ENCODE data around the gene BACH1. TPM values are rescaled to one million over a fixed set of nuclear protein-coding genes. Genes with fewer than 3 reads are reported as not detected.

The BACH1 gene
- total and polyA plus RNA-seq, 2 of the 8 experiments (the other 6 are each of a cell fraction or from before 2014, with no cell fraction given), result 6.9 to 50.7 TPM

DNA sequence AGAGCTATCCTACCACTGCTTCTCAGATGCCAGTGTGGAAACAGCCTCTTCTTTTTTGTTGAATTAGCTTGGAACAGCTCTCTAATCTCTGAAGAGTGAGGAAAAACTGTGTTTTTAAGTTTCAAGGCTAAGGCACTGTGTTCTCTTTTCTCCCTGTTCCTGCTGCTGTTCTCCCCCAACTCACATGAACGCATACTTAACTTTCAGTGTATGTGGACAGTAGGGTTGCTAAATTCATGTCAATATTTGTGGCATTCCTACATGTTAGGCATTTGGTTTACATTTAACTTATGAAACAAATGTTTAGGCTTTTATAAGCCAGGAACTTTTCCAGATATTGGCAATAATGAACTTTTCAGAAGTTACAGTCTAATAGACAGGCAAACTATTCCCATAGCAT is 6.8 kb downstream of the BACH1 start:
- H3K9ac ChIP-seq (replicated peaks in 1 of 4; ENCODE audit: extremely low read depth in 1 of 4, low read depth in 3 of 4, low read length in 3 of 4), result no peak overlapping the region; a peak in 1 of 7 replicates

More for the DNA sequence above, 6.8 kb downstream of the BACH1 start:
- H3K18ac ChIP-seq (ENCODE audit: extremely low read depth, low read length), result no peak overlapping the region
- H3K23ac ChIP-seq (ENCODE audit: insufficient read length), result no peak overlapping the region
- WGBS, 2 experiments (ENCODE audit: extremely low coverage in 1 of 2, insufficient coverage in 1 of 2, insufficient read length in 1 of 2, insufficient replicate concordance in 2 of 2, low coverage in 1 of 2, low lambda C conversion rate in 2 of 2, missing lambda C conversion rate in 1 of 2), result 100% methylated on average over 1 of the region's 1 CpG; no CpG with 5 or more reads in 1 of the 2 experiments
- no peak overlapping the region for H2BK20ac ChIP-seq (ENCODE audit: low read length)
- H2BK5ac ChIP-seq (ENCODE audit: low read depth, low read length), result no peak overlapping the region
- H4K20me1 ChIP-seq (replicated peaks in 1 of 2; ENCODE audit: control insufficient read depth in 1 of 2, insufficient read depth in 2 of 2, low read length in 2 of 2), result peaks cover 6 to 11% of the 10 kb centered on the region in 2 experiments
- no peaks in the 10 kb centered on the region for H3K9me3 ChIP-seq (ENCODE audit: insufficient read depth in 2 of 2, low read depth in 1 of 2, low read length in 1 of 2)
- no peak overlapping the region for H2AK5ac ChIP-seq (ENCODE audit: low read depth, low read length)
- CTCF ChIA-PET (ENCODE audit: partially characterized antibody), result interaction anchor here (0.6 to 1.8 kb wide), 2 partner anchors 13 to 281 kb away, joined by 4 read pairs; partner anchors contain the start of gene USP16
- no peak for DNase-seq (ENCODE audit: low read depth in 1 of 2, low spot score in 2 of 2)
- H3K4me3 ChIP-seq (ENCODE audit: extremely low read depth in 1 of 4, insufficient read depth in 2 of 4, low read depth in 3 of 4, low read length in 4 of 4), result no peak overlapping the region
- H4K91ac ChIP-seq (replicated peaks; ENCODE audit: insufficient read length, low read length), result no peak overlapping the region
- no peaks in the 10 kb centered on the region for H3K27me3 ChIP-seq (replicated peaks in 1 of 4; ENCODE audit: control insufficient read depth in 3 of 4, extremely low read depth in 1 of 4, insufficient read depth in 3 of 4, low read length in 3 of 4)
- H3K4me1 ChIP-seq (replicated peaks in 1 of 4; ENCODE audit: control insufficient read depth in 3 of 4, insufficient read depth in 4 of 4, low read length in 3 of 4), result peaks cover 0 to 10% (median 8%) of the 10 kb centered on the region in 4 experiments; a peak in 3 of 7 replicates
- POLR2A ChIA-PET (ENCODE audit: partially characterized antibody), result interaction anchor here (0.6 to 1.8 kb wide), 2 partner anchors 9 to 491 kb away, joined by 3 to 4 read pairs; no protein-coding TSS in a partner anchor
- H4K5ac ChIP-seq (ENCODE audit: insufficient read length, low read depth, low read length), result no peak overlapping the region
- H3K23me2 ChIP-seq (ENCODE audit: low read depth, low read length), result no peaks in the 10 kb centered on the region; the same call in 1 of the 2 replicates
- H3K14ac ChIP-seq (ENCODE audit: insufficient read length), result no peak overlapping the region
- H3K56ac ChIP-seq (replicated peaks; ENCODE audit: insufficient read length, low read depth, low read length), result no peak overlapping the region
- peaks cover 6% of the 10 kb centered on the region for H3K79me1 ChIP-seq (ENCODE audit: low read depth, low read length)
- H2BK12ac ChIP-seq (ENCODE audit: low read depth, low read length), result no peak overlapping the region
- H3K4me2 ChIP-seq (ENCODE audit: insufficient read depth in 1 of 2, low read depth in 2 of 2, low read length in 2 of 2), result no peak overlapping the region
- no peak for TF ChIP-seq PHF8 (conservative IDR thresholded peaks at IDR 0.05; ENCODE audit: low read depth, low read length)
- TF ChIP-seq SIX5 (IDR thresholded peaks at IDR 0.05; ENCODE audit: low read depth, low read length), result no peak
- TF ChIP-seq BRCA1 (IDR thresholded peaks at IDR 0.05; ENCODE audit: low read depth, low read length), result no peak
- TF ChIP-seq FOSL1 (IDR thresholded peaks at IDR 0.05; ENCODE audit: insufficient read depth, low read depth, low read length), result no peak
- no peak overlapping the region for H3K4ac ChIP-seq (replicated peaks; ENCODE audit: insufficient read length, low read depth, low read length)
- no peak overlapping the region for H2BK120ac ChIP-seq (replicated peaks; ENCODE audit: low read depth, low read length)
- no peak overlapping the region for H3K27ac ChIP-seq (ENCODE audit: low read depth, low read length)
- H2AFZ ChIP-seq (ENCODE audit: low read length), result no peak overlapping the region
- H3K79me2 ChIP-seq (ENCODE audit: control insufficient read depth in 1 of 2, insufficient read depth in 2 of 2, low read length in 2 of 2), result peaks cover 16 to 100% of the 10 kb centered on the region in 2 experiments; a peak in 3 of 4 replicates
- no peaks in the 10 kb centered on the region for H3K36me3 ChIP-seq (ENCODE audit: control insufficient read depth in 2 of 4, insufficient read depth in 4 of 4, low read length in 3 of 4)
- no peak overlapping the region for H2BK15ac ChIP-seq (ENCODE audit: low read length)
- FAIRE-seq, result no peak
- no peak overlapping the region for H4K8ac ChIP-seq (ENCODE audit: extremely low read depth, insufficient read depth, low read length)

All from H1 (cell line).